GM19023 (cell line): ENCODE data around the gene PLD1.
"Not testable (repeated sequence)": the region's sequence is repeated elsewhere in the genome, so short reads cannot be mapped to it uniquely, and the experiment has no call there.

Experiments
- ATAC-seq: cut with Tn5 transposase; IDR thresholded peaks from one replicate; pipeline ENCODE4 v1.9.1; 2021; ENCODE audit warnings: mild to moderate bottlenecking, moderate library complexity; ENCODE audit not compliant: unreplicated experiment

The PLD1 gene

DNA sequence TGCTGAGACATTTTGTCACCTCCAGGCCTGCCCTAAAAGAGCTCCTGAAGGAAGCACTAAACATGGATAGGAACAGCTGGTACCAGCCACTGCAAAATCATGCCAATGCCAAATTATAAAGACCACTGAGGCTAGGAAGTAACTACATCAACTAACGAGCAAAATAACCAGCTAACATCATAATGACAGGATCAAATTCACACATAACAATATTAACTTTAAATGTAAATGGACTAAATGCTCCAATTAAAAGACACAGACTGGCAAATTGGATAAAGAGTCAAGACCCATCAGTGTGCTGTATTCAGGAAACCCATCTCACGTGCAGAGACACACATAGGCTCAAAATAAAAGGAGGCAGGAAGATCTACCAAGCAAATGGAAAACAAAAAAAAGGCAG, 183.5 kb downstream of the PLD1 start:
- not testable (repeated sequence) for ATAC-seq

DNA sequence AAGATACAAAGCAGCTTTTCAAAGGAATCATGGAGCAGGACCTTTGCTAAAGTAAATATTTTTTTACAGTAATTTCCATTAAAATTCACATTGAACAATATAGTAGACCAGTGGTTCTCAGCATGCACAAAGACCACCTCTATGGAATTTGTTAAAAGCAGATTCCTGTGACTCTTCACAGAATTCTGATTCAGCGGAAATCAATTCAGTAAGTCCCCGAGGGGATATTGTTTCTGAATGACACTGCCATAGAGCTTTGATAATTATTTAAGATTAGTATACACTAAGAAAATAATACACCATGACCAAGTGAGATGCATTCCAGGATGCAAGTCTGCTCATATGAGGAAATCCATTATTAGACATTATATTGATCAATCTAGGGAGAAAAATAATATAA, 188.2 kb downstream of the PLD1 start:
- ATAC-seq = no peak

GRCh38 chr3:171620825-171621434, 189.4 kb downstream of the PLD1 start:
- no peak for ATAC-seq

DNA sequence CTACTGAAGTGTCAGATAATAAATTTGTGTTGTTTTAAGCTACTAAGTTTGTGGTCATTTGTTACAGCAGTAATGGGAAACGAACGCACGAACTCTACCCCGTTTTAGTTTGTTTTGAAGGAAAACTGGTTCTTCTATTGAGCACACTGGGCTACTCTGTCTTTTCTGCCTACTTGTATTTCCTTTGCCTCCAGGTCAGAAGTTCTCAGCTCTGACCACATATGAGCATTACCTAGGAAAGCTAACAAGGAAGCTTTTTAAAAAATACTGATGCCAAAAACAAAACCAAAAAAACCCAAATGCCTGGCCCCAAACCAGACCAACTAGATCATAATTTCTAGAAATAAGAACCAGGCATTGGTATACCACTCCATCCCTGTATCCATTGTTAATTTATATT, 193.5 kb downstream of the PLD1 start:
- no peak for ATAC-seq

DNA sequence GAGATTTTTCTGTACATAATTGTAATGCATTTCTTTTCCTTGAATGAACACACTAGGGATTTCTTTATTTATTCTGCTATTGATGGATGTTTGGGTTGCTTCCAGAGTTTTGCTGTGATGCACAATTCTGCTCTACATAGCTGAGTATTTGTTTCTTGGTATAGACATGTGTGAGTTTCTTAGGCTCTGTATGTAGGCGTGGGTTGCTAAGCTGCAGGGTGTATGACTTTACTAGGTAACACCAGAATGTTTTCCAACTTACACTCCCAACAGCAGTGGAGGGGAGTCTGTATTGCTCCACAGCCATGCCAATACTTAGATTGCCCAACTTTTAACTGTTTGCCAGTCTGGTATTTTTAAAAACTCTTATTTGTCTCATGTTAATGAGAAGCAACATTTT, 194.6 kb downstream of the PLD1 start:
- ATAC-seq = no peak

DNA sequence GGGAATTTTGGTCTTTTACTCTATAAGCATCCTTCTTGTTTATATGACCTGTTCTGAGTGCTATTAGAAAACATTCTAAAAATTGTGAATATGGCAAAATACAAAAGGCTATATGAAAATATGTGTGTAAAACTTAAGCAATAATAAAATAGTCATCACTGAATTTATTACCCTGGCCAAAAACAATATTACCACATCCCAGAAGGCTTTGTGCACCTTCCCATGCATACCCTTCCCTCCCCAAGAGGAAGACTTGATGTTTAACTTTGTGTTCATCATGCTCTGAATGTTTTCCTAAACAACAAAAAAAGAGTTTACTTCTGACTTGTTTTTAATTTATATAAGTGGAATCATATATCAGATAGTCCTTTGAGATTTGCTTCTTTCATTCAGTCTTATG, 195.0 kb downstream of the PLD1 start:
- ATAC-seq = no peak

DNA sequence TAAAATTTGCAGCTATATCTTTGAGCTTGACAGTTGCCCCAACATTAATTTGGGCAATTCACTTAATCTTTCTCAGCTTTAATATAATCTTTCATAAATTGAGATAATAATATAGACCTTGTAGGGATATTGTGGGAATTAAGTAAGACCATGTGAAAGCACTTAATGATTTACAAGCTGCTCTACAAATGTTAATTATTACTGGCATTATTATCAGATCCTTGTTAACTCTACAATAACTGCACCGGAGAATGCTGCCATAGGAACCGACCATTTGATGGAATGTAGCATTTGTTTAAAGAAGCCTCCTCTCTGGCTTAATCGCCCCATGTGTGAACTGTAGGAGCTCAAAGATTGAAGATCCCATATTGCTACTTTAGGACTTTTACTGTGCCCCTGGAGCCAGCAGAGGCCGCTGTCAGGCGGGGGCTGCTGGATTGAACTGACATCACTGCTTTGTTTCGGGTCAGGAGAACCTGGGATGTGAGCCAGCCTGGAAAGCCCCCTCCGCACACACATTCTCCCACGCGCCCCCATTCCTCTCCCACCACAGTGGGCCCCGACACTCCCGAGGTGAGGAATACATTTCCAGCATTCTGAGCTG, 195.9 kb downstream of the PLD1 start:
- ATAC-seq = no peak

GRCh38 chr3:171607452-171607851, 202.8 kb downstream of the PLD1 start:
- no peak for ATAC-seq

- ATAC-seq = no peak
Observed at GRCh38 chr3:171606151-171606751, 204.0 kb downstream of the PLD1 start.

DNA sequence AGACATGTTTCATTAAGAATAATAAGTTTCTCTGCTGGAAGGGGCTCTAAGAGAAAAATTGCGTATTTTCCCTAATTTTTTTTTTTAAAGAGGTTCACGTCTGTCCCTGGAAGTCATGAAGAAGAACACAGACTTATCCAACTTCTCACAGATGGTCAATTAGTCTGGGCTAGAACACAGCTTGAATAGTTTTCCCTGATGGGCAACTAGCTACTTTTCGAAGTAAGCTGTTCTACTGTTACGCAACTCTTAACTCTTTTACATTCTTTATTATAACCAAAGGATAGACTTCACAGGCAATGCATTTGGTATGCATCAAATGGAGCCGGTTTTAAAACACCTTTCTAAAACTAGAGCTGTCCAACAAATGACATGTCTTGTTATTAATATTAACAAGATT, 205.9 kb downstream of the PLD1 start:
- no peak for ATAC-seq

DNA sequence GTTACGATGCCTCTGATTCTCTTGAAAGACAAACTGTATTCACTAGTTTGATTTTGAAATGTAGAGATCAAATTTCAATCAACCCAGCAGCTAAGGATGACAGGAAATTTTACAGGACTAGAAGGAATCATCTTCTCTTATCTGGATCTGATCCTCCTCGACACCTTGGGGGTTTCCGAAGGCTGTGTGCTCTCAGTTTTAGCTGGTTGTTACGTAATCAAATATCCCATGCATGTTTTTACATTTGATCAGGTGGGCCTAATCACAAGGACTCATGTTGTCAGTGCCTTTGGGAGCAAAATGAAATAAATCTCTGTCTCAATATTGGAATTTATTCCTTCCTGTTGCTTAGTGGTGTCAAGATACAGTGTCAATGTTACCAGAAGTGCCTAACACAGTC, 208.2 kb downstream of the PLD1 start:
- no peak for ATAC-seq

GRCh38 chr3:171600030-171600429, 210.3 kb downstream of the PLD1 start:
- no peak for ATAC-seq

GRCh38 chr3:171598990-171599389, 211.3 kb downstream of the PLD1 start:
- no peak for ATAC-seq

DNA sequence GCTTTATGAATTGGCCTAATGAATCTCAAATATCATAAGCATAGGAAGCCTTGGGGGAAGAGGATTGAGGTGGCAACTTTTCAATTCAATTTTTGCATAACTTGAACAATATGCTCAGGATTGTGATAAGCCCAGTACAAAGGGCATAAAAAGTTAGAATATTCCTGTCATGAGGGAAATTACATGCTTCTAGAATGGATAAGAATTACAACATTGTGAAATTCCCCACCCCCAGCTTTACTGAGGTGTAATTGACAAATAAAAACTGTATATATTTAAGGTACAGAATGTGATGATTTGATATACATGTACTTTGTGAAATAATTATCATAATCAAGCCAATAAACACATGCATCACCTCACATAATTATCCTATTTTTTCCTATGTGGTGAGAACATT, 217.5 kb downstream of the PLD1 start:
- no peak for ATAC-seq

DNA sequence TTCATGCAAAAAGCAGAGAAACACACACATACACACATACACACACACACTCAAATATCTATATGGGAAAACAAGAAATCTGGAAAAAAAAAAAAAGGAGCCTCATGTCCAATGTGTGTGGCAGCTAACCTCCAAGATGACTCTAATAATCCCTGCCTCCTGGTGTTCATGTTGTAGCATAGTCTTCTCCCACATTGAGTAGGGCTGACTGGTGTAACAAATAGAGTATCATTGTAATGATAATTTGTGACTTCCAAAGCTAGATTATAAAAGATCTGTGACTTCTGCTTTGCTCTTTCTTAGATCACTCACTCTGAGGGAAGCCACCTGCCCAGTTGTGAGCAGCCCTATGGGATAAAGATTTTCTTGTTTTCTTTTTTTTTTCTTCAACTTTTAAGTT, 219.2 kb downstream of the PLD1 start:
- ATAC-seq = no peak

DNA sequence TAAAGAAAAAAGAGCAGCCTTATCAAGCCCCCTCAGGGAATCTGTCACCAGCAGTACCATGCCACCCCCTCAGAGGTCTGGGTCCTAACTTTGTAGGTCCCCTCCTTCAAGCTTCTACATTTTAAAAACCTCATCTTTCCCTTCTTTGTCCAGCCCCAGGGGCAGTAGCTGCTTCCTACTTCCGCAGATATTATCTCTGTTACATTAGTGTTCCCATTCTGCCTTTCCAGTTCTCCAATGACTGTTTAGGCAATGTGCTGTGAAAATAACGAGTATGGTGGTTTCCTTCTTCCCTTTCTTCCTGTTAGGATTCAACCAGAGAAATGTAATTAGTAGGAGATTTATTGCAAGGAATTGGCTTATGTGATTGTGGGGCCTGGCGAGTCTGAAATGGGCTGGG, 224.0 kb downstream of the PLD1 start:
- no peak for ATAC-seq

GRCh38 chr3:171585039-171585438, 225.2 kb downstream of the PLD1 start:
- no peak for ATAC-seq

DNA sequence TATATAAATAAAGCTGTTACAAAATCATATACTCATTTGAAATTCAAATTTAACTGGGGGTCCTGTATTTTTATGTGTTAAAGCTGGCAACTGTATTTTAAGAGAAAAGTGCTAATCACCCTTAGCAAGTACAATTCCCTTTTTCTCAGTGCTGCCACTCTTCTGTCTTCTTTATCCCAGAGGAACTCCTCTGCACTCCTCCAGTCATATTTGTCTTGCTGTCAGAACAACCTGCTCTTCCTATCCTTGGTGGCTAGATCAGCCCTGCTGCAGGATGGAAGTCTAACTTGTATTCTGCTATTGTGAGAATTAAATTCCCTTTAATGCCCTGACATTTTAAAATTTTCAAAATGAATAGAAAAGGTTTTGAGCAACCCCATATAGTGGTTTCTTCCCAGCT, 226.2 kb downstream of the PLD1 start:
- no peak for ATAC-seq

DNA sequence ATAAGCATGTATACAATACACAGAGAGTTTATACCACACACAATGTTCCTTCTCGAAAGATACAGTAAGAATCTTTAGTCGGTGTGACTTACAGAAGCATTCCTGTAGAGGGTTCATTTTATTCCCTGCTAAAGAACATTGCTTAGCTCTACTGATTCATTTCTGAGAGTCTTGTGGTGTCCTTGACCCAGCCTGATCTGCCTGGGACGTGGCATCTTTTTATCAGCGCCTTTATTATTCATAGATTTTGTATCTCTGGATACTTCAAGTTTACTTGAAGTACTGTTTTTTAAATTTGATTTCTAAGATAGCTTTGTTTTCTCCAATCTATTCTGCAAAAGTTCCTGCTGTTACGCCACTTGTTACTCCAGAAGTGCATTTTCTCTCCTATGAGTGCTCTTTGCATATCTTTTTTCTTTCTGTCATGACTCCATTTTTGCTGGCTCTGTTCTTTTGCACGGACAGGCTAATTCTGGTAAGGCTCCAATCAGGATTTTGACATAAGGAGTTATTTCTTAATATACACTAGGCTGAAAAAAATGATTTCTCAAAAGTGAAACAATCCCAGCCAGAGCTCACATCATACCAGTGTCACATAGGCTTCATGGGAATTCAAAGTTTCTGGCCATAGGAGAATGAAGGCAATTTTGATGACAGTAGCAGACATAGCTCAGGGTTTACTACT, 235.6 kb downstream of the PLD1 start:
- no peak for ATAC-seq

- ATAC-seq = no peak
Observed at GRCh38 chr3:171569571-171570132, 240.6 kb downstream of the PLD1 start.

DNA sequence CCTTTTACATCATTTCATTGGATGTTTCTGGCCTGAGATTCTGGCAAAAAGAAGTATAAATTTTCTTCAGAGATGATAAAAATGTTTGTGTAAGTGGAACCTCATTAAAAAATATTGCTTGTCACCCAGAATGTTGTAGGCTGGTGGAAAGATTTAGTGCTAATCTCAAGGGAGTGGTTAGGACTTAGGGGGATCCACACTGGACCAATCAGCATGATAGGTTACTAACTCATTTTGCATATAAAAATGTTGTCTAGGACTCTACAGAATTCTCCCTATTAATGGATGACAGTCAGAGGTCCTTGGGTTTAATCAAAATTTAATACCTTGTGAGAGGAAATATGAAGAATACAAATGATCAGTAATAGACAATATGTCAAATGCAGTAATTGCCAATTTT, 241.5 kb downstream of the PLD1 start:
- ATAC-seq = no peak
